GM12873 (cell line): ENCODE measurements around the gene AP1B1.

Source experiments
- TF ChIP-seq, protein P1 (sequence below): IDR thresholded peaks from 2 replicates; pipeline ENCODE4 v1.5.1; 2012; ENCODE audit warnings: low read depth, mild to moderate bottlenecking, moderate library complexity, low read length, control low read depth; ENCODE audit not compliant: insufficient read depth; ENCODE audit errors: missing control alignments

Gene AP1B1

GRCh38 chr22:29390270-29390669 is 1.9 kb upstream of the AP1B1 start:
- TF ChIP-seq, protein P1, sequence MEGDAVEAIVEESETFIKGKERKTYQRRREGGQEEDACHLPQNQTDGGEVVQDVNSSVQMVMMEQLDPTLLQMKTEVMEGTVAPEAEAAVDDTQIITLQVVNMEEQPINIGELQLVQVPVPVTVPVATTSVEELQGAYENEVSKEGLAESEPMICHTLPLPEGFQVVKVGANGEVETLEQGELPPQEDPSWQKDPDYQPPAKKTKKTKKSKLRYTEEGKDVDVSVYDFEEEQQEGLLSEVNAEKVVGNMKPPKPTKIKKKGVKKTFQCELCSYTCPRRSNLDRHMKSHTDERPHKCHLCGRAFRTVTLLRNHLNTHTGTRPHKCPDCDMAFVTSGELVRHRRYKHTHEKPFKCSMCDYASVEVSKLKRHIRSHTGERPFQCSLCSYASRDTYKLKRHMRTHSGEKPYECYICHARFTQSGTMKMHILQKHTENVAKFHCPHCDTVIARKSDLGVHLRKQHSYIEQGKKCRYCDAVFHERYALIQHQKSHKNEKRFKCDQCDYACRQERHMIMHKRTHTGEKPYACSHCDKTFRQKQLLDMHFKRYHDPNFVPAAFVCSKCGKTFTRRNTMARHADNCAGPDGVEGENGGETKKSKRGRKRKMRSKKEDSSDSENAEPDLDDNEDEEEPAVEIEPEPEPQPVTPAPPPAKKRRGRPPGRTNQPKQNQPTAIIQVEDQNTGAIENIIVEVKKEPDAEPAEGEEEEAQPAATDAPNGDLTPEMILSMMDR: no peak

GRCh38 chr22:29388759-29389090 is 355 bp upstream of the AP1B1 start:
- TF ChIP-seq, protein P1: no peak

DNA sequence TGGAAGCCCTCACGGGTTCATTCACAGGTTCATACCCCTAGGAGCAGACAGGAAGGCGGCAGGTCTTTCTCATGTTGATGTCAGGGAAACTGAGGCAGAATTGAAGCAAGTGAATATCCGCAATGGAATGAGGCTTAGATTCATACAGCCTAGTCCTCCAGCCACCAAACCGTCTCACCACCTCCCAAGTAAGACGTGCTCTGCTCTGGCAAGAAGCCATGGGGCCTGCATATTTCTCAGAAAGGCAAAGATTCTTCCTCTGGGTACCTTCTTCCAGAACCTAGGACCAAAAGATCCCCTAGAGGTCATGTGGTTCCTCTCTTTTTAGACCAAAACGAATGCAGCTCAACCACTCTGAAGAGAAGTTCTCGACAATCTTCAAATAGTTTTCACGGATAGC is 1.7 kb downstream of the AP1B1 start:
- TF ChIP-seq, protein P1: no peak

DNA sequence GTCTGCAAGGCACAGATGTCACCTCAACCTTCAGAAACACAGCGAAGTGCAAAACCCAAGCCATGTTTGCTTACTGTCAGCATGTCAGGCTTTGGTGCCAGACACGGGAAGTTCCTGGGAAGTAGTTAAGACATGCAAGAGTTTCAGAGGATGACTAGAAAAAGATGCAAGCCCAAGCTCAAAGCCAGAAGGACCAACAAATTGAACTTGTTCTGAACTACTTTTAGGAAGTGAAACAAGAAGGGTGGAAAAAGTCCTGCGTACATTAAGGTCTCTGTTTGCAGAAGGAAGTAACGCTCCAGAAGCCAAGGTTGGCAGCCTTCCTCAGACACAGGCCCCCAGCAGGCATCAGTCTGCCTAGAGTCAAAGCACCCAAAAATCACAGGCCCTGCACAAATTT is 2.6 kb downstream of the AP1B1 start:
- TF ChIP-seq, protein P1: no peak

GRCh38 chr22:29385151-29385704 is 3.1 kb downstream of the AP1B1 start:
- TF ChIP-seq, protein P1: no peak

DNA sequence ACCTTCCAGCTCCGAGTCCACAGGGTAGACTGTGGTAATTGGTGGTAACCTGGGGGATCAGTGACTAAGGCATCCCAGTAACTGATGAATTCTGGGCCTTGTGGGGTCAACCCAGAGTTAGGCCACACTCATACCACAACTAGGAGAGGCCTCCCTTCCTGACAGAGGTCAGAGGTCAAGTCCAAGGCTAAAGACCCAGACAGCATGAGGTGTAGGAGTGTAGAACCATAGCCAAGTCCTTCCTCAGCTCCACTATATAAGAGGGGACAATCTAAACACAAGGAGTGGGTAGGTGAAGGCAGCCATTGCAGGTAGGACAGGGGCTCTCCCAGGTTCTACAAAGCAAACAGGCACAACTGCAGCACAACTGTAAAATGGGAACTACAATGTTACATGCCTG is 4.6 kb downstream of the AP1B1 start:
- TF ChIP-seq, protein P1: no peak

GRCh38 chr22:29382580-29383302 is 5.6 kb downstream of the AP1B1 start:
- TF ChIP-seq, protein P1: no peak

GRCh38 chr22:29380856-29381255 is 7.5 kb downstream of the AP1B1 start:
- TF ChIP-seq, protein P1: no peak
